ENCODE measurements around the gene HMGCLL1.

Gene HMGCLL1

GRCh38 chr6:55438203-55438602 lies 140.8 kb downstream of the HMGCLL1 start:
- no peak for DNase-seq

GRCh38 chr6:55437141-55437540 lies 141.9 kb downstream of the HMGCLL1 start:
- no peak for DNase-seq

GRCh38 chr6:55433446-55434130 lies 145.4 kb downstream of the HMGCLL1 start:
- no peak for DNase-seq

- no peak for DNase-seq
Measured at GRCh38 chr6:55423933-55424332, 155.1 kb downstream of the HMGCLL1 start.

GRCh38 chr6:55410674-55411073 lies 168.3 kb downstream of the HMGCLL1 start:
- no peak for DNase-seq

- no peak for DNase-seq
Measured at GRCh38 chr6:55405474-55406235, 173.3 kb downstream of the HMGCLL1 start.

GRCh38 chr6:55399351-55399750 lies 179.6 kb downstream of the HMGCLL1 start:
- no peak for DNase-seq

- no peak for DNase-seq
Measured at GRCh38 chr6:55397986-55398385, 181.0 kb downstream of the HMGCLL1 start.

- DNase-seq = no peak
Measured at GRCh38 chr6:55395871-55396270, 183.1 kb downstream of the HMGCLL1 start.

GRCh38 chr6:55388211-55388610 lies 190.8 kb downstream of the HMGCLL1 start:
- DNase-seq = no peak
